RPMI7951 (cell line): ENCODE data around the gene ZNF423. TPM values are rescaled to one million over a fixed set of nuclear protein-coding genes. Genes with fewer than 3 reads are reported as not detected.

Experiments
- DNase-seq: peaks from one replicate; pipeline ENCODE4 v3.0.0-alpha.2; 2012; ENCODE audit warnings: low read depth
- total RNA-seq: library from RNA; depleted of rRNA; stranded (reverse); fragments of >200 nt; shearing (Covaris generic); gene quantifications from 2 replicates; pipeline ENCODE4 v1.2.3, GENCODE V29; 2014

ZNF423 gene
- total RNA-seq, 1 experiment from 2014 or later: under 0.01 TPM

DNA sequence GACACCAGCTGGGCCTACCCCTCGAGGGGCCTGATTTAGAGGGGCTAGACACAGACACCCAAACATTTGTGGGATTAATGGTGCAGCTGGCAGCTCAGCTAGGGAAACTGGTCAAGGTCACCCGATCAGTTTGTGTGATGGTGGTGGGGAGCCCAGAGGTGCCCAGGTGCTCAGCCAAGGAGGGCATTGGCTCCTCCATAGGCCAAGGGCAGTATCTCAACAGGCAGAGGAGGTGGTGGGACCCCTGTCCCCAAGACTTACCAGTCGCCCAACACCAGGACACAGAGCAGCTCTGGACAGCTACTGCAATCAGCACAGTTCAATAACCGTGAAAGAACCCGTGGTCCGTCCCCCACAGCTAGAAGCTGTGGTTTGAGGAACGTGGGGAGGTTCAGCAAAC is 361.4 kb downstream of the ZNF423 start:
- no peak for DNase-seq

DNA sequence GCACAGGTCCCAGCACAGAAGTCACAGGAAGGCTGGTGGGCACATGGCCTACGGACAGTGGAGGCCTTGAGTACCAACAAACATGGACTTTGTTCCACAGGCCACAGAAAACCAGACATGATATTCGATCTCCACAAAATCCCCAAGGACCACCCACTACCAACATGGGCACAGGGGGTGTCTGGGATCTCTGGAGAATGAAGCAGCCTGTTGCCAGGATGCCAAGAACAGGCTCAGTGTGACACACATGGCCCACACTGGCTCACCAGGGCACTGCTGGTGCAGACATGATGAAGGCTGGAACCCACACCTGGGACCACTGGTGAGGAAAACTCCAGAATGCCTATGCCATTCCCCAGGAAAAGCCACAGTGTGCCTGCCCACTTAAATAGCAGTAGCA is 362.1 kb downstream of the ZNF423 start:
- no peak for DNase-seq

- DNase-seq: no peak
Observed at GRCh38 chr16:49492896-49493626, 362.9 kb downstream of the ZNF423 start.

DNA sequence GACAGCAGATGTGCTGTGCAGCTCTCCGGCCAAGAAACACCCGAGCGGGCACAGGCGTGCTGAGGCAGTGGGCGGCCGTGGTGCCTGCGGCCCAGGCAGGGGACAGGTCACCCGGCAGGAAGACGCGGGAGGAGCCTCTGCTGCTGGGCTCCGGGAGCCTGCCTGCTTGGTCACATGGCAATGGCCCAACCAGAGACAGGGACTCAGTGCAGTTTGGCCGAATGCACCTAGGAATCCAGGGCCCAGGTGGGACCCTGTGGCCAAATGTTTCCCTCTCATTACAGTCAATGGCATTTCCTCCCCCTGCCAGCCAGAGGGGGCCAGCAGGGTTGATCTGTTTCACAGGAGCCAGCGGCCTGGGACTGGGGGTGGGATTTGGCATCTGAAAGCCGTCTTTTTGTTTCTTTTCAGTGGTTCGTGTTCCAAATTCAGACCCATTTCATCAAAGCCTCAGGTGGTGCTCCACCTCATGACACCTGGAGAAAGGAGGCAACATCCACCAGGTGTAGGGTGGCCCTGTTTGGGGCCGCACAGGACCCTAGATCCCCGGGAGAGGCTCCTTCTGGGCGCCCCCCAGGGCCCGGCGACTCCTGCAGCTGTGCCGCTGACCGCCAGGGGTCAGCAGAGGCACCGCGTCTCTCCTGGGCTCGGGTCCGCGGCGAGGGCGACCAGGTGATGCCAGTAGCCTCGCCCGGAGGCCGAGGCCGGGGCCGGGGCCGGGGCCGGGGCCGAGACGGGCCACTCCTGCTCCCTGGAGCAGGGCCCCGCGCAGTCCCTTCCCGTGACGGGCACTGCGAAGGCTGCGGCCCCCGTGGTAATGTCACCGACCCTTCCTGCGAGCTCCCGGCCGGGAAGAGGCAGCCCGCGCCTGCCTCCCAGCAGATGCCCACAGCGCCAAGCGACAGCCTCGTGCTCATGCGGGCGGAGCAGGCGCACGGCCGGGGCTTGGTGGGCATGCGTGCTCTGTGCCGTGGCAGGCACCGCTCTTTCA is 363.8 kb downstream of the ZNF423 start:
- no peak for DNase-seq

DNA sequence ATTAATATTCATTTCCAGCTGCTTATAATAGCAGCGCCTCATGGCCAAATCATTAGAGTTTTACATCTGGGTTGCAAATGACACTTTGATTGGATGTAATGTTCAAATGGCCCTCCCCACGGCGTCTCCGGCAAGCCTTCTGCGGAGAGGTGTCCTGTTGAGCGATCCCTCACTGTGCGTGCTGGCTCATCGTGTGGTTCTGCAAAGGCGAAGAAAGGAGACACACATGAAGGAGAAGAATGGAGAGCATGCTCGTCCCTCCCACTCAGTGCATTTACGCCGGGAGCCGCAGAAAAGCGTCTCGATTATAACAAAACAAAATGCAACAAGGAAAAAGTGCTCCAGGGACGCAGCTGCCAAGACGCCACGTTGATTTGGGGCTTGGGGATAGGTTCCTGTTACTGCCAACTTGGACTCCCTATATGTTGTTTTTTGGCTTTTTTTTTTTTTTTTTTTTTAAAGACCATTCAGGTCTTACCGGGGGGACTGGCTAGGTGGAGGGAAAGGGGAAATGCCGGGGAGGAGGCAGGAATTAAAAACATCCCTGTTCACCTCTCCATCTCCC is 364.7 kb downstream of the ZNF423 start:
- DNase-seq: no peak

- DNase-seq: no peak
Observed at GRCh38 chr16:49490321-49490705, 365.6 kb downstream of the ZNF423 start.

- DNase-seq: no peak
Observed at GRCh38 chr16:49489686-49490320, 366.1 kb downstream of the ZNF423 start.

- no peak for DNase-seq
Observed at GRCh38 chr16:49488740-49489525, 367.0 kb downstream of the ZNF423 start.

GRCh38 chr16:49488336-49488735 is 367.6 kb downstream of the ZNF423 start:
- no peak for DNase-seq

DNA sequence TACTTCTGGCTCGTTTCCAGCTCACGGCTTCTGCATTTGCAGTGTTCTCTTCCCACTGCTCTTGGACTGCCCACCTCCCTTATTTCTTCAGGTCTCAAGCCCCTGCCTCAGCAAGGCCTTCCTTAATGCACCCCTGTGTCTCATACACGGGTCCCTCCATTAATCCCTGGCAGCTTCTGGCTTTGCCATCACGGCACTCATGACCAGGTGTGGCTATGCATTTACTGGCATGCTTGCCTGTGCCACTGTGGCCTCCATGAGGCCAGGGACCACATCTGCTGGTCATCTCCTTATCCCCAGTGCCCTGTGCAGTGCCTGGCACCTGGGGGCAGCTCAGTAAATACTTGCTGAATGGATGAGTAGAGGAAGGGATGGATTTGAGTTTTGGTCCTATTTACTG is 368.2 kb downstream of the ZNF423 start:
- DNase-seq: no peak

- no peak for DNase-seq
Observed at GRCh38 chr16:49486400-49486799, 369.5 kb downstream of the ZNF423 start.

- no peak for DNase-seq
Observed at GRCh38 chr16:49485663-49486062, 370.2 kb downstream of the ZNF423 start.

DNA sequence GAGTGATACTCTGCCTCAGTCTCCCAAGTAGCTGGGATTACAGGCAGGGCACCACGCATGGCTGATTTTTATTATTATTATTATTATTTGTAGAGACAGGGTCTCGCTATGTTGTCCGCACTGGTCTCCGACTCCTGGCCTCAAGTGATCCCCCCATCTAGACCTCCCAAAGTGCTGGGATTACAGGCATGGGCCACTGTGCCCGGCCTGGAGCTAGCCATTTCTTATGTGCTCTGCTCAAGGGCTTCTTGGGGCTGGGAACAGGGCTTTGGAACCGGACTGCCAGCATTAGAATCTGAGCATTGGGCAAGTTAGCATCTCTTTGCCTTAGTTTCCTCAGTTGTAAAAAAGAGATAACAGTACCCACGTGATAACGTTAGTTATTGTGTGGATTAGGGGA is 371.0 kb downstream of the ZNF423 start:
- DNase-seq: no peak

DNA sequence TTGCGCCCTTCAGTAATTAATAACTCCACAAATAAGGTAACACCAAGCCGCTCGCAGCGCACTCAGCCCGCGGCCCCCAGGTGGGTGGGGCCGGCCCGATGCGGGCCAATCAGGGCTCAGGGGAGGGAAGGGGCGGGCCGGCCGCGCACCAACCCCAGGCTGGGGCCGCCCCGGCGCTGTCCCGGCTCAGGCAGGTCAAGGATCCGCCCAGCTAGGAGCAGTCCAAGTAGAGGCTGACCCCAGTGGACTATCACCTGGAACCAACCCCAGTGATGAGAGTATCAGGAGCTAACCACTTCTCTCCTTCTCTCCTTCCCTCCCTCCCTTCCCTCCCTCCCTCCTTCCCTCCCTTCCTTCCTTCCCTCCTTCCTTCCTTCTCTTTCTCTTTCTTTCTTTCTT is 371.5 kb downstream of the ZNF423 start:
- DNase-seq: no peak

GRCh38 chr16:49483651-49484450 is 372.1 kb downstream of the ZNF423 start:
- DNase-seq: no peak

DNA sequence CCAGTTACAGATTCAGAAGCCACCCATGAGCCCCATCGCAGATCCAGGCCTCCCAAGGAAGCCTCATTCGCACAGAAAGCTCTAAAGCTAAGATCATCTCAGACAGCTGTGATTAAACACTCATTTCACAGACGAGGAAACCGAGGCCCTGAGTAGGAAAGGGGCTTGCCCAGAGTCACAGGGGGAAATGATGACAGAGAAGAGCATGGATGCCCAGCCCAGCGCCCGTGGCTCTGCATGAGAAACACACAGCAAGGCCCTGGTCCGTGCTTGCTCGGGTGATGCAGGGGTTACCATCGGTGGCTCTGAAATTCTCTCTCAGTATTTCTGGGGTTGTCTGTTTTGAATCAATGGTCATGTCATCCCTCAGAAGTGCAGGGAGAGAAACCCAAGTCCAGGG is 372.7 kb downstream of the ZNF423 start:
- DNase-seq: no peak

DNA sequence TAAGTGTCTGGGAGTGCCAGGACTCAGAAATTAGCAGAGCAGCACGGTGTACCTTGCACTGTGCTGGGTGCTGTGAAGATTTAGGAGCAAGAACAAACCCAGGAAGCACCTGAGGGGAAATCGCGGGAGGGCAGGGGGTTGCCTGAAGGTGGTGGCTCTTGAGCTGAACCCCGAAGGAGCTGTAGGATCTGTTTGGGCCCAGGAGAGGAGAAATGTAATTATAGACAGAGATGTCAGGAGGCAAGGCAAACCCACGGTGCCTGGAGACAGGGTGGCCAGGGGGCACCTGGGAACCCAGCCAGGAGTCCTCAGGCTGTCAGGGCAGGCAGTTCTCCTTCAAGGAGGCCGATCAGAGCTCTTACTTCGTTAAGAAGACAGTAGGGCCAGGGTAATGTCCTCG is 373.2 kb downstream of the ZNF423 start:
- no peak for DNase-seq

- DNase-seq: no peak
Observed at GRCh38 chr16:49478616-49479015, 377.3 kb downstream of the ZNF423 start.

DNA sequence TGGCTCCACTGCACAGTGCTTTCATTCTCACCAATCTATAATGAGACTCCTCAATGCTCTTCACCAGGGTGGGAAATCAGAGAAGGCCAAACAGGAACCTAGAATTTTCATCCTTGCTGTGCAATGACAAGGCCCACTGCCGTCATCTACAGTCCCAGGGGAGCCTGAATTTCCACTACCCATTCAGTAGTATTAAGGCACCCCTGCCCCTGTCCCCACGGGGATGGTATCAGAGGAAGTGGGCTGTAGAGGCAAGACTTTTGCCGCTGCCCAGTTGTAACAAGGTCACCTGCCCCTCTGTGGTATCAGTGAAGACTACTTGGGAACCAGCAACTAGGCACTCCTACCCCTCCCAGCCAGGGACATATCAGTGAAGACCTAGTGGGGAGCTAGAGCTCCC is 377.8 kb downstream of the ZNF423 start:
- no peak for DNase-seq

GRCh38 chr16:49477250-49477895 is 378.5 kb downstream of the ZNF423 start:
- no peak for DNase-seq
